SK-N-SH (cell line): ENCODE results near the gene ZNF592. TPM values are rescaled to one million over a fixed set of nuclear protein-coding genes. Genes with fewer than 3 reads are reported as not detected.

Experiments used
- CTCF ChIA-PET: fragments of 300-600, 350-600 bp; formaldehyde crosslinking; extraction: SDS; loops from one replicate; lab custom pipeline; 2021; lab: Yijun Ruan, JAX
- POLR2A ChIA-PET: fragments of 350-600 bp; sonication (Branson Sonifier 250); formaldehyde crosslinking; extraction: SDS; loops from one replicate; lab custom pipeline; 2020; ENCODE audit warnings: antibody characterized with exemption, inconsistent platforms; lab: Yijun Ruan, JAX
- DNase-seq: peaks from one replicate; pipeline ENCODE4 v3.0.0; 2012
- H2AFZ ChIP-seq: fragments of 200-600 bp; sonication (generic); 2 replicates; pipeline ENCODE4 v1.8.1; 2016; ENCODE audit warnings: antibody characterized with exemption, mild to moderate bottlenecking, low read depth
- H3F3A ChIP-seq: fragments of 200-600 bp; sonication (generic); replicated peaks from 2 replicates; pipeline ENCODE3; 2016; ENCODE audit warnings: antibody characterized with exemption, mild to moderate bottlenecking; ENCODE audit not compliant: insufficient read depth
- H3K27ac ChIP-seq, 2 experiments: fragments of 200-500 bp in 1 of 2; fragments of 200-600 bp in 1 of 2; sonication (Bioruptor generic) in 1 of 2; sonication (generic), shearing (Covaris generic) in 1 of 2; 2 replicates each; pipeline versions ENCODE4 v1.5.1 to v1.6.1; 2014 to 2016; ENCODE audit warnings: low read depth in 2 of 2, inconsistent platforms in 1 of 2, low read length in 1 of 2, mild to moderate bottlenecking in 1 of 2, mixed read lengths in 1 of 2
- H3K27me3 ChIP-seq: fragments of 200-600 bp; sonication (generic), shearing (Covaris generic); 2 replicates; pipeline ENCODE4 v1.6.1; 2016; ENCODE audit warnings: mixed run types; ENCODE audit not compliant: insufficient read depth
- H3K36me3 ChIP-seq, 2 experiments: fragments of 200-500 bp in 1 of 2; fragments of 200-600 bp in 1 of 2; sonication (Bioruptor generic) in 1 of 2; sonication (generic) in 1 of 2; replicated peaks in 1 of 2; 2 replicates each; pipeline versions ENCODE3 to v1.5.1; 2014 to 2016; ENCODE audit warnings: low read length in 1 of 2, mild to moderate bottlenecking in 1 of 2; ENCODE audit not compliant: insufficient read depth in 2 of 2, control insufficient read depth in 1 of 2
- H3K4me1 ChIP-seq, 2 experiments: fragments of 200-500 bp in 1 of 2; fragments of 200-600 bp in 1 of 2; sonication (Bioruptor generic) in 1 of 2; sonication (generic), shearing (Covaris generic) in 1 of 2; 2 replicates each; pipeline versions ENCODE4 v1.5.1 to v1.6.1; 2014 to 2016; ENCODE audit warnings: low read depth in 1 of 2, low read length in 1 of 2, mixed run types in 1 of 2; ENCODE audit not compliant: insufficient read depth in 2 of 2, control insufficient read depth in 1 of 2
- H3K4me2 ChIP-seq: fragments of 200-600 bp; sonication (generic), shearing (Covaris generic); 2 replicates; pipeline ENCODE4 v1.6.1; 2017; ENCODE audit warnings: mixed run types
- H3K4me3 ChIP-seq, 2 experiments: fragments of 200-500 bp in 1 of 2; fragments of 200-600 bp in 1 of 2; sonication (Bioruptor generic) in 1 of 2; sonication (generic), shearing (Covaris generic) in 1 of 2; 2 replicates each; pipeline versions ENCODE4 v1.5.1 to v1.8.1; 2014 to 2016; ENCODE audit warnings: low read depth in 2 of 2, inconsistent platforms in 1 of 2, low read length in 1 of 2, mild to moderate bottlenecking in 1 of 2, mixed read lengths in 1 of 2, moderate library complexity in 1 of 2
- H3K79me2 ChIP-seq: fragments of 200-600 bp; sonication (generic); 2 replicates; pipeline ENCODE4 v1.8.1; 2017; ENCODE audit warnings: mild to moderate bottlenecking; ENCODE audit not compliant: insufficient read depth
- H3K9ac ChIP-seq: fragments of 200-600 bp; sonication (generic); 2 replicates; pipeline ENCODE4 v1.6.1; 2017; ENCODE audit warnings: mixed run types
- H3K9me2 ChIP-seq: fragments of 200-600 bp; sonication (generic); 2 replicates; pipeline ENCODE4 v1.6.1; 2017; ENCODE audit warnings: mixed run types
- H3K9me3 ChIP-seq: fragments of 200-600 bp; sonication (generic); 2 replicates; pipeline ENCODE4 v1.6.1; 2017; ENCODE audit warnings: mixed run types, mild to moderate bottlenecking, moderate library complexity
- H4K20me1 ChIP-seq: fragments of 200-600 bp; sonication (generic); 2 replicates; pipeline ENCODE4 v1.6.1; 2017; ENCODE audit warnings: mild to moderate bottlenecking, mixed run types; ENCODE audit not compliant: insufficient read depth
- JUND ChIP-seq: IDR thresholded peaks from 2 replicates; pipeline ENCODE4 v1.4.0; 2012
- MEF2A ChIP-seq: IDR thresholded peaks from 2 replicates; pipeline ENCODE4 v1.4.0; 2012; ENCODE audit warnings: low read depth, borderline replicate concordance
- RXRA ChIP-seq: IDR thresholded peaks from 2 replicates; pipeline ENCODE4 v1.4.0; 2012; ENCODE audit warnings: low read depth, mild to moderate bottlenecking, borderline replicate concordance
- SMC3 ChIP-seq: IDR thresholded peaks from 2 replicates; pipeline ENCODE4 v1.6.1; 2012; ENCODE audit warnings: low read depth, low read length, improper control_type of control experiment
- WGBS: methylation state at CpG from one replicate; pipeline ENCODE4 v1.1.6; 2017; ENCODE audit warnings: low lambda C conversion rate; 5-methylcytosine and 5-hydroxymethylcytosine counted together
- polyA plus RNA-seq, 3 experiments: library from polyadenylated mRNA; depleted of rRNA; stranded (reverse); fragments of >200 nt; gene quantifications; 2 replicates each; pipeline ENCODE4 v1.2.3, GENCODE V29; 2012
- TF ChIP-seq, protein P1 (sequence below): fragments of 150-350 bp; IDR thresholded peaks from 2 replicates; pipeline ENCODE4 v1.6.1; 2017; ENCODE audit warnings: antibody characterized with exemption, low read length, low read depth, borderline replicate concordance
- TF ChIP-seq, protein P2 (sequence below): fragments of 150-350 bp; IDR thresholded peaks from 2 replicates; pipeline ENCODE4 v1.6.1; 2016; ENCODE audit warnings: mild to moderate bottlenecking, low read depth, low read length
- TF ChIP-seq, protein P3 (sequence below): IDR thresholded peaks from 2 replicates; pipeline ENCODE4 v1.6.1; 2012; ENCODE audit warnings: mild to moderate bottlenecking, low read depth, low read length, moderate library complexity
- TF ChIP-seq, protein P4 (sequence below): IDR thresholded peaks from 2 replicates; pipeline ENCODE4 v1.4.0; 2012; ENCODE audit warnings: low read depth, borderline replicate concordance
- TF ChIP-seq, protein P5 (sequence below): IDR thresholded peaks from 2 replicates; pipeline ENCODE4 v1.4.0; 2012; ENCODE audit warnings: low read depth, borderline replicate concordance

The ZNF592 gene
- polyA plus RNA-seq, 1 of the 3 experiments (the other 2 are of a cell fraction), result 8.0 TPM

DNA sequence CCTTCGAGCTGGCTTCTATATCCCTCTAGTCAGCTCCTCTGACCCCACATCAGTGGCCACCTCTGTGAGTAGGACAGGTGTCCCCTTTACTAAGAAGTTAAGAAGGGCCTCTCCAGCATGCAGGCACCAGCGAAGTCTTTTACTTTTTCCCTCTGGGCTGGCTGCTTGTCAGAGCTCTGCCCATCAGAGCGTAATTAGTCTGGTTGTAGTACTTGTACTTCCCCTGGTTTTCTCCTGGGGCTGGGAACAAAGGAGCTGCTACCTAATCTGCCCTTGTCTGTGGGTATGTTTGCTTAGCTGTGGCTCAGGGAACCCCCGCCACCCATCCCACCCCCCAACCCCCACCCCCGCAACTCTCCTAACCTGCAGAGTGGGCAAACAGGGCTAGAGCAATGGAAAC is 41.4 kb downstream of the ZNF592 start:
- Histone ChIP-seq H3K27me3 (no peaks in the 10 kb centered on the region), H3K9me2 (no peaks in the 10 kb centered on the region), H3K79me2 (peaks cover 74% of the 10 kb centered on the region), H3K4me3 (no peak overlapping the region), H3K27ac (no peak overlapping the region), H2AFZ (no peak overlapping the region), H3F3A (no peaks in the 10 kb centered on the region), H3K9ac (no peak overlapping the region), H4K20me1 (peaks cover 28% of the 10 kb centered on the region), H3K4me1 (peaks cover 0 to 3% of the 10 kb centered on the region in 2 experiments; a peak in 1 of 4 replicates), H3K4me2 (no peak overlapping the region), H3K36me3 (peaks cover 37 to 42% of the 10 kb centered on the region in 2 experiments), H3K9me3 (no peaks in the 10 kb centered on the region)
- TF ChIP-seq MEF2A (no peak), RXRA (no peak), SMC3 (no peak), JUND (no peak)
- TF ChIP-seq, protein P1, sequence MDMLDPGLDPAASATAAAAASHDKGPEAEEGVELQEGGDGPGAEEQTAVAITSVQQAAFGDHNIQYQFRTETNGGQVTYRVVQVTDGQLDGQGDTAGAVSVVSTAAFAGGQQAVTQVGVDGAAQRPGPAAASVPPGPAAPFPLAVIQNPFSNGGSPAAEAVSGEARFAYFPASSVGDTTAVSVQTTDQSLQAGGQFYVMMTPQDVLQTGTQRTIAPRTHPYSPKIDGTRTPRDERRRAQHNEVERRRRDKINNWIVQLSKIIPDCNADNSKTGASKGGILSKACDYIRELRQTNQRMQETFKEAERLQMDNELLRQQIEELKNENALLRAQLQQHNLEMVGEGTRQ, result no peak
- TF ChIP-seq, protein P2, sequence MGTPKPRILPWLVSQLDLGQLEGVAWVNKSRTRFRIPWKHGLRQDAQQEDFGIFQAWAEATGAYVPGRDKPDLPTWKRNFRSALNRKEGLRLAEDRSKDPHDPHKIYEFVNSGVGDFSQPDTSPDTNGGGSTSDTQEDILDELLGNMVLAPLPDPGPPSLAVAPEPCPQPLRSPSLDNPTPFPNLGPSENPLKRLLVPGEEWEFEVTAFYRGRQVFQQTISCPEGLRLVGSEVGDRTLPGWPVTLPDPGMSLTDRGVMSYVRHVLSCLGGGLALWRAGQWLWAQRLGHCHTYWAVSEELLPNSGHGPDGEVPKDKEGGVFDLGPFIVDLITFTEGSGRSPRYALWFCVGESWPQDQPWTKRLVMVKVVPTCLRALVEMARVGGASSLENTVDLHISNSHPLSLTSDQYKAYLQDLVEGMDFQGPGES, result no peak
- TF ChIP-seq, protein P3, sequence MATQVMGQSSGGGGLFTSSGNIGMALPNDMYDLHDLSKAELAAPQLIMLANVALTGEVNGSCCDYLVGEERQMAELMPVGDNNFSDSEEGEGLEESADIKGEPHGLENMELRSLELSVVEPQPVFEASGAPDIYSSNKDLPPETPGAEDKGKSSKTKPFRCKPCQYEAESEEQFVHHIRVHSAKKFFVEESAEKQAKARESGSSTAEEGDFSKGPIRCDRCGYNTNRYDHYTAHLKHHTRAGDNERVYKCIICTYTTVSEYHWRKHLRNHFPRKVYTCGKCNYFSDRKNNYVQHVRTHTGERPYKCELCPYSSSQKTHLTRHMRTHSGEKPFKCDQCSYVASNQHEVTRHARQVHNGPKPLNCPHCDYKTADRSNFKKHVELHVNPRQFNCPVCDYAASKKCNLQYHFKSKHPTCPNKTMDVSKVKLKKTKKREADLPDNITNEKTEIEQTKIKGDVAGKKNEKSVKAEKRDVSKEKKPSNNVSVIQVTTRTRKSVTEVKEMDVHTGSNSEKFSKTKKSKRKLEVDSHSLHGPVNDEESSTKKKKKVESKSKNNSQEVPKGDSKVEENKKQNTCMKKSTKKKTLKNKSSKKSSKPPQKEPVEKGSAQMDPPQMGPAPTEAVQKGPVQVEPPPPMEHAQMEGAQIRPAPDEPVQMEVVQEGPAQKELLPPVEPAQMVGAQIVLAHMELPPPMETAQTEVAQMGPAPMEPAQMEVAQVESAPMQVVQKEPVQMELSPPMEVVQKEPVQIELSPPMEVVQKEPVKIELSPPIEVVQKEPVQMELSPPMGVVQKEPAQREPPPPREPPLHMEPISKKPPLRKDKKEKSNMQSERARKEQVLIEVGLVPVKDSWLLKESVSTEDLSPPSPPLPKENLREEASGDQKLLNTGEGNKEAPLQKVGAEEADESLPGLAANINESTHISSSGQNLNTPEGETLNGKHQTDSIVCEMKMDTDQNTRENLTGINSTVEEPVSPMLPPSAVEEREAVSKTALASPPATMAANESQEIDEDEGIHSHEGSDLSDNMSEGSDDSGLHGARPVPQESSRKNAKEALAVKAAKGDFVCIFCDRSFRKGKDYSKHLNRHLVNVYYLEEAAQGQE, result no peak
- TF ChIP-seq, protein P4, sequence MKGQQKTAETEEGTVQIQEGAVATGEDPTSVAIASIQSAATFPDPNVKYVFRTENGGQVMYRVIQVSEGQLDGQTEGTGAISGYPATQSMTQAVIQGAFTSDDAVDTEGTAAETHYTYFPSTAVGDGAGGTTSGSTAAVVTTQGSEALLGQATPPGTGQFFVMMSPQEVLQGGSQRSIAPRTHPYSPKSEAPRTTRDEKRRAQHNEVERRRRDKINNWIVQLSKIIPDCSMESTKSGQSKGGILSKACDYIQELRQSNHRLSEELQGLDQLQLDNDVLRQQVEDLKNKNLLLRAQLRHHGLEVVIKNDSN, result no peak
- ChIA-PET CTCF (interaction anchor here (0.9 kb wide), 1 partner anchor 10 kb away, joined by 3 read pairs; no protein-coding TSS in a partner anchor), POLR2A (no interaction called here)
- no peak for DNase-seq
- 97% methylated on average over 5 of the region's 5 CpGs for WGBS

DNA sequence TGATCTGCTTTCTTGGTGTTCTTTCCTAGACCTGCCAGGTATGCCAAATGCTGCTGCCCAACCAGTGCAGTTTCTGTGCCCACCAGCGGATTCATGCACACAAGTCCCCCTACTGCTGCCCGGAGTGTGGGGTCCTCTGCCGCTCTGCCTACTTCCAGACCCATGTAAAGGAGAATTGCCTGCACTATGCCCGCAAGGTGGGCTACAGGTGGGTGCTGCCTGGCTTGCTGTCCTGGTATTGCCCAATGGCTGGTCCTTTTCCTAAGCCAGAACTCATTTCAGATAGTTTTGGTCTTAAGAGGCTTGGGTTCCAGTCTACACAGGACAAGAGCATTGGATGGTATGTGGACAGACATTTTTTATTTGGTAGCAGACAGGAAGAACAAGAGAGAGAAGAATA is 42.3 kb downstream of the ZNF592 start:
- no peak overlapping the region for H3K4me2 ChIP-seq
- TF ChIP-seq, protein P5, sequence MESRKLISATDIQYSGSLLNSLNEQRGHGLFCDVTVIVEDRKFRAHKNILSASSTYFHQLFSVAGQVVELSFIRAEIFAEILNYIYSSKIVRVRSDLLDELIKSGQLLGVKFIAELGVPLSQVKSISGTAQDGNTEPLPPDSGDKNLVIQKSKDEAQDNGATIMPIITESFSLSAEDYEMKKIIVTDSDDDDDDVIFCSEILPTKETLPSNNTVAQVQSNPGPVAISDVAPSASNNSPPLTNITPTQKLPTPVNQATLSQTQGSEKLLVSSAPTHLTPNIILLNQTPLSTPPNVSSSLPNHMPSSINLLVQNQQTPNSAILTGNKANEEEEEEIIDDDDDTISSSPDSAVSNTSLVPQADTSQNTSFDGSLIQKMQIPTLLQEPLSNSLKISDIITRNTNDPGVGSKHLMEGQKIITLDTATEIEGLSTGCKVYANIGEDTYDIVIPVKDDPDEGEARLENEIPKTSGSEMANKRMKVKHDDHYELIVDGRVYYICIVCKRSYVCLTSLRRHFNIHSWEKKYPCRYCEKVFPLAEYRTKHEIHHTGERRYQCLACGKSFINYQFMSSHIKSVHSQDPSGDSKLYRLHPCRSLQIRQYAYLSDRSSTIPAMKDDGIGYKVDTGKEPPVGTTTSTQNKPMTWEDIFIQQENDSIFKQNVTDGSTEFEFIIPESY, result no peak
- no peak for TF ChIP-seq MEF2A
- no peak overlapping the region for H2AFZ ChIP-seq
- H3K4me1 ChIP-seq, result peaks cover 0 to 3% of the 10 kb centered on the region in 2 experiments; a peak in 1 of 4 replicates
- H4K20me1 ChIP-seq, result peaks cover 25% of the 10 kb centered on the region
- CTCF ChIA-PET, result interaction anchor here (1.0 kb wide), 1 partner anchor 15 kb away, joined by 4 read pairs; no protein-coding TSS in a partner anchor
- no peak overlapping the region for H3K27ac ChIP-seq
- H3K4me3 ChIP-seq, result no peak overlapping the region
- H3F3A ChIP-seq, result no peaks in the 10 kb centered on the region
- no peaks in the 10 kb centered on the region for H3K9me3 ChIP-seq
- no peak for DNase-seq
- 100% methylated on average over 4 of the region's 4 CpGs for WGBS
- peaks cover 41 to 51% of the 10 kb centered on the region in 2 experiments for H3K36me3 ChIP-seq
- no peaks in the 10 kb centered on the region for H3K9me2 ChIP-seq
- H3K27me3 ChIP-seq, result no peaks in the 10 kb centered on the region
- POLR2A ChIA-PET, result no interaction called here
- H3K9ac ChIP-seq, result no peak overlapping the region
- H3K79me2 ChIP-seq, result peaks cover 71% of the 10 kb centered on the region
